Peyer's patch (tissue), 4 donors: ENCODE measurements around the gene RASGRP2. TPM values are rescaled to one million over a fixed set of nuclear protein-coding genes. Genes with fewer than 3 reads are reported as not detected.

Experiments
- DNase-seq, 3 donors: peaks; one replicate each; pipeline ENCODE4 v3.0.0-alpha.2; 2017 to 2019
- H3K27ac ChIP-seq, 4 donors: fragments of 200-600 bp; sonication (generic); one replicate each; pipeline ENCODE4 v1.5.1; 2016 to 2019
- H3K27me3 ChIP-seq, 2 donors: fragments of 200-600 bp; sonication (generic); one replicate each; pipeline ENCODE4 v1.5.1; 2019
- H3K36me3 ChIP-seq, 3 donors: fragments of 200-600 bp; sonication (generic); one replicate each; pipeline ENCODE4 v1.5.1; 2016 to 2019
- H3K4me1 ChIP-seq, 4 donors: fragments of 200-600 bp; sonication (generic); one replicate each; pipeline ENCODE4 v1.5.1; 2016 to 2019
- H3K4me3 ChIP-seq, 4 donors: fragments of 200-600 bp; sonication (generic); 1 replicate in 3 of 4; 2 replicates in 1 of 4; pipeline ENCODE4 v1.5.1; 2016 to 2019; ENCODE audit warnings: mild to moderate bottlenecking in 1 of 4
- H3K9me3 ChIP-seq, 4 donors: fragments of 200-600 bp; sonication (generic); one replicate each; pipeline ENCODE4 v1.5.1; 2016 to 2019; ENCODE audit warnings: mild to moderate bottlenecking in 1 of 4
- CTCF ChIP-seq, 6 experiments: fragments of 450-650 bp in 4 of 6; fragments of 200-600 bp in 2 of 6; sonication (generic) in 1 of 6; IDR thresholded peaks; one replicate each; pipeline ENCODE4 v1.5.1; 2017 to 2019; ENCODE audit warnings: antibody characterized with exemption in 6 of 6, mild to moderate bottlenecking in 3 of 6, moderate library complexity in 1 of 6
- POLR2A ChIP-seq, 2 donors: fragments of 450-650 bp; IDR thresholded peaks; one replicate each; pipeline ENCODE4 v1.5.1; 2017; ENCODE audit warnings: antibody characterized with exemption in 2 of 2, mild to moderate bottlenecking in 2 of 2, moderate library complexity in 2 of 2
- total RNA-seq, 4 donors: library from RNA; depleted of rRNA; stranded (reverse); fragments of >200 nt; gene quantifications; one replicate each; pipeline ENCODE4 v1.1.0, GENCODE V29; 2016

Gene RASGRP2
- total RNA-seq, 4 donors from 2014 or later: 11.5 to 210 (median 16.0) TPM

DNA sequence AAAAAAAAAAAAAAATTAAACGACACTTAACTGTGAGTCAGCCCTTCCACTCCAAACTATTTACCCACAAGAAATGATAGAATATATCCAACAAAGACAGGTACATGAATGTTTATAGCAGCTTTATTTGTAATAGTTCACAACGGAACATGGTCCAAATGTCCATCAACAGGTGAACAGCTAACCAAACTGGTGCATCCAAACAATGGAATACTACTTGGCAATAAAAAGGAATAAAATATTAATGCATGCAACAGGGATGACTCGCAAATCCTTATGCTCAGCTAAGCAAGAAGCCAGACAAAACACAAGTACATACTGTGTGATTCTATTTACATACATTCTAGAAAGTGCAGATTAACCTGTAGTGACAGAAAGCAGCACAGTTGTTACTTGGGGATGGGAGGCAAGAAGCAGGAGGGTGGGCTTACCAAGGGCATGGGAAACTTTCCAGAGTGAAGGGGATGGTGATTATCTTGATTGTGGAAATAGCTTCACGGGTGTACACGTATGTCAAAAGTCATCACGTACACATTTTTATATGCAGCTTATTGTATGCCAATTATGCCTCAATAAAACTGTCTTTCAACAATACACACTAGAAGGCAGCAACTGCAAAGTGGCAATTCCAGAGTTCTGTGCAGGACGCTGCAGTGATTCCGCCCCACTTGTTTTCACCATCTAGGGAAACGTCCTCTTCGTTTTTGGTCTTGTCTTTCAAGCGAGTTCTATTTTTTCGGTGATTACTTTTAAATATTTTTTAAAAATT lies 41.1 kb upstream of the RASGRP2 start:
- H3K36me3 ChIP-seq: peaks cover 0 to under 1% (median 0%) of the 10 kb centered on the region in 3 donors
- TF ChIP-seq CTCF (IDR thresholded peaks at IDR 0.05) (no peak), POLR2A (IDR thresholded peaks at IDR 0.05) (no peak)

GRCh38 chr11:64778473-64779298 lies 34.7 kb upstream of the RASGRP2 start, which contains the start of gene SF1:
TSS of gene SF1 (minus strand) at chr11:64778542. CDS start at chr11:64778392, 150 bp downstream.
- no peaks in the 10 kb centered on the region for H3K27me3 ChIP-seq
- H3K9me3 ChIP-seq: no peaks in the 10 kb centered on the region
- H3K4me1 ChIP-seq: peaks cover 0 to 25% (median 18%) of the 10 kb centered on the region in 4 donors
- peaks cover 0 to 30% (median 0%) of the 10 kb centered on the region in 3 donors for H3K36me3 ChIP-seq
- TF ChIP-seq CTCF (IDR thresholded peaks at IDR 0.05) (peak in 5 of 6 experiments; percentile 6 to 40 (median 35)), POLR2A (IDR thresholded peaks at IDR 0.05) (peak; percentile 90 to 99)
- H3K4me3 ChIP-seq: peak within 1 kb of the TSS; percentile 74 to 99 (median 98)
- peak; percentile 99 to 100 (median 99) for DNase-seq
- peak within 1 kb of the TSS; percentile 98 to 100 (median 100) for H3K27ac ChIP-seq

More for the DNA sequence above, 41.1 kb upstream of the RASGRP2 start:
- peak in 1 of 3 donors; percentile 14 for DNase-seq
- Histone ChIP-seq H3K9me3 (no peaks in the 10 kb centered on the region), H3K27me3 (no peaks in the 10 kb centered on the region), H3K4me3 (no peak overlapping the region), H3K27ac (no peak overlapping the region), H3K4me1 (peaks cover 0 to 12% (median 0%) of the 10 kb centered on the region in 4 donors)

DNA sequence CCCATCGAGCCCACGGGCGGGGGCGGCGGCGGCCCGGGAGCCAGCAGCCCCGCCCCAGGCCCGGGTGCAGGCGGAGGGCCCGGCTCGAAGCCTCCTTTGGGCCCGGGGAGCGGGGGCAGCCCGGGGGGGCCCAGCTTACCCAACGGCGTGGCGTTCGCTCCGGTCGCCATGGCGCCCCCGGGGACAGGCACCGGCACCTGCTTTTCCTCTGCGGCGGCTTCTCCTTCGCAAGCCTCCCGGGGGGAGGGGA lies 34.2 kb upstream of the RASGRP2 start:
- Histone ChIP-seq H3K4me1 (peaks cover 0 to 30% (median 22%) of the 10 kb centered on the region in 4 donors), H3K36me3 (peaks cover 0 to 35% (median 0%) of the 10 kb centered on the region in 3 donors), H3K4me3 (peak overlapping the region; percentile 74 to 99 (median 98))

GRCh38 chr11:64777449-64778222 lies 33.7 kb upstream of the RASGRP2 start:
- TF ChIP-seq CTCF (IDR thresholded peaks at IDR 0.05): no peak
- TF ChIP-seq POLR2A (IDR thresholded peaks at IDR 0.05): peak in 1 of 2 donors; percentile 18
- H3K27ac ChIP-seq: peak overlapping the region; percentile 98 to 100 (median 100)
- no peaks in the 10 kb centered on the region for H3K9me3 ChIP-seq
- no peaks in the 10 kb centered on the region for H3K27me3 ChIP-seq
- H3K36me3 ChIP-seq: peaks cover 0 to 40% (median 0%) of the 10 kb centered on the region in 3 donors
- DNase-seq: peak; percentile 78 to 92 (median 91)
- peak overlapping the region; percentile 74 to 99 (median 98) for H3K4me3 ChIP-seq
- peaks cover 0 to 35% (median 27%) of the 10 kb centered on the region in 4 donors for H3K4me1 ChIP-seq

More for the DNA sequence above, 34.2 kb upstream of the RASGRP2 start:
- H3K27ac ChIP-seq: peak overlapping the region; percentile 98 to 100 (median 100)
- DNase-seq: no peak
- TF ChIP-seq CTCF (IDR thresholded peaks at IDR 0.05) (no peak), POLR2A (IDR thresholded peaks at IDR 0.05) (no peak)
- no peaks in the 10 kb centered on the region for H3K9me3 ChIP-seq
- H3K27me3 ChIP-seq: no peaks in the 10 kb centered on the region

DNA sequence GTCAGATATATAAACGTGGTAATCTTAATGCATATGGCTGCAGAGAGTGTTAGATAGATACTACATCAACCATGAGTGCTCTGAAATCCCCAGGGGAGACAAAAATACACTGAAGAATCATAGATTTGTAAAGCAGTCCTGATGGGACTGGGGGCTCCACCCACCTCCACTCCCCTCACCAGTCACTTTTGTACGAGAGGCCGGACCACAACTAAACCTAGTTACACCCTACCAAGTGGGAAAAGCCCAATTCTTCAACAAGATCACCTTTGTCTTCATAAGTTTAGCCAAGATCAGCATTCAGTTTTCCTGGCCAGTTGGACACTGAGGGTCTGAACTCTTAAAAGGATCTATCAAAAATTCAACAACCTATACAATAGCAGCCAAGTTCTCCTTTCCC lies 32.9 kb upstream of the RASGRP2 start:
- Histone ChIP-seq H3K36me3 (peaks cover 0 to 48% (median 0%) of the 10 kb centered on the region in 3 donors), H3K27ac (peak overlapping the region in 3 of 4 donors; percentile 98 to 100 (median 100)), H3K4me3 (peak overlapping the region; percentile 74 to 99 (median 98)), H3K27me3 (no peaks in the 10 kb centered on the region), H3K9me3 (no peaks in the 10 kb centered on the region), H3K4me1 (peaks cover 0 to 43% (median 30%) of the 10 kb centered on the region in 4 donors)
- no peak for TF ChIP-seq CTCF (IDR thresholded peaks at IDR 0.05)
- TF ChIP-seq POLR2A (IDR thresholded peaks at IDR 0.05): no peak
- DNase-seq: peak in 1 of 3 donors; percentile 6
